NB4 (cell line): Measurements from ENCODE around the gene TXNDC2.

Source experiments
- MYC ChIP-seq: IDR thresholded peaks from 2 replicates; pipeline ENCODE4 v1.6.1; 2011; ENCODE audit warnings: low read depth, low read length
- POLR2A ChIP-seq: IDR thresholded peaks from 2 replicates; pipeline ENCODE4 v1.6.1; 2011; ENCODE audit warnings: mild to moderate bottlenecking; ENCODE audit not compliant: insufficient read length; ENCODE audit errors: extremely low read depth
- TF ChIP-seq, protein P1 (sequence below): IDR thresholded peaks from one replicate; pipeline ENCODE4 v1.5.1; 2012; ENCODE audit warnings: low read depth, low read length

DNA sequence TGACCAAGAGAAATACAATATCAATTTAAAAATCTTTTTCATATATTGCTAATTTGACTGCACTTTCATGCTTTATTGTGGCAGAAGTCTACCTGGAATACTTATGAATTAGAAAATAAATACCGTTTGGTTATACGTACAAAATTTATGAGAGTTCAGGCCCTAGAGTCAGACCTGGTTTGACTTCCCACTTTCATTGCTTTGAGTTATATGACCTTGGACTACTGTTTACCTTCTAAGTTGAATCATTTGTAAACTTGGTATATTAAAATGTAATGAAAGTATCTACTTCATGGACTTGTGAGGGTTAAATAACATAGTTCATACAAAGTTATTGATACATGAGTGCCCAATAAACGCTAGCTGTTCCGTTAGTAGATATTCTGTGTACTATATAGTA, 40.0 kb downstream of the TXNDC2 start:
- TF ChIP-seq POLR2A (no peak), MYC (no peak)
- TF ChIP-seq, protein P1, sequence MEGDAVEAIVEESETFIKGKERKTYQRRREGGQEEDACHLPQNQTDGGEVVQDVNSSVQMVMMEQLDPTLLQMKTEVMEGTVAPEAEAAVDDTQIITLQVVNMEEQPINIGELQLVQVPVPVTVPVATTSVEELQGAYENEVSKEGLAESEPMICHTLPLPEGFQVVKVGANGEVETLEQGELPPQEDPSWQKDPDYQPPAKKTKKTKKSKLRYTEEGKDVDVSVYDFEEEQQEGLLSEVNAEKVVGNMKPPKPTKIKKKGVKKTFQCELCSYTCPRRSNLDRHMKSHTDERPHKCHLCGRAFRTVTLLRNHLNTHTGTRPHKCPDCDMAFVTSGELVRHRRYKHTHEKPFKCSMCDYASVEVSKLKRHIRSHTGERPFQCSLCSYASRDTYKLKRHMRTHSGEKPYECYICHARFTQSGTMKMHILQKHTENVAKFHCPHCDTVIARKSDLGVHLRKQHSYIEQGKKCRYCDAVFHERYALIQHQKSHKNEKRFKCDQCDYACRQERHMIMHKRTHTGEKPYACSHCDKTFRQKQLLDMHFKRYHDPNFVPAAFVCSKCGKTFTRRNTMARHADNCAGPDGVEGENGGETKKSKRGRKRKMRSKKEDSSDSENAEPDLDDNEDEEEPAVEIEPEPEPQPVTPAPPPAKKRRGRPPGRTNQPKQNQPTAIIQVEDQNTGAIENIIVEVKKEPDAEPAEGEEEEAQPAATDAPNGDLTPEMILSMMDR, result no peak
